NCI-H1417 (cell line): ENCODE measurements around the gene TCF3.
"Not testable (repeated sequence)": the region's sequence is repeated elsewhere in the genome, so short reads cannot be mapped to it uniquely, and the experiment has no call there.

ENCODE experiments used
- DNase-seq, 3 experiments: peaks; one replicate each; lab custom pipeline; 2025; lab: John Stamatoyannopoulos, UW

Gene TCF3

DNA sequence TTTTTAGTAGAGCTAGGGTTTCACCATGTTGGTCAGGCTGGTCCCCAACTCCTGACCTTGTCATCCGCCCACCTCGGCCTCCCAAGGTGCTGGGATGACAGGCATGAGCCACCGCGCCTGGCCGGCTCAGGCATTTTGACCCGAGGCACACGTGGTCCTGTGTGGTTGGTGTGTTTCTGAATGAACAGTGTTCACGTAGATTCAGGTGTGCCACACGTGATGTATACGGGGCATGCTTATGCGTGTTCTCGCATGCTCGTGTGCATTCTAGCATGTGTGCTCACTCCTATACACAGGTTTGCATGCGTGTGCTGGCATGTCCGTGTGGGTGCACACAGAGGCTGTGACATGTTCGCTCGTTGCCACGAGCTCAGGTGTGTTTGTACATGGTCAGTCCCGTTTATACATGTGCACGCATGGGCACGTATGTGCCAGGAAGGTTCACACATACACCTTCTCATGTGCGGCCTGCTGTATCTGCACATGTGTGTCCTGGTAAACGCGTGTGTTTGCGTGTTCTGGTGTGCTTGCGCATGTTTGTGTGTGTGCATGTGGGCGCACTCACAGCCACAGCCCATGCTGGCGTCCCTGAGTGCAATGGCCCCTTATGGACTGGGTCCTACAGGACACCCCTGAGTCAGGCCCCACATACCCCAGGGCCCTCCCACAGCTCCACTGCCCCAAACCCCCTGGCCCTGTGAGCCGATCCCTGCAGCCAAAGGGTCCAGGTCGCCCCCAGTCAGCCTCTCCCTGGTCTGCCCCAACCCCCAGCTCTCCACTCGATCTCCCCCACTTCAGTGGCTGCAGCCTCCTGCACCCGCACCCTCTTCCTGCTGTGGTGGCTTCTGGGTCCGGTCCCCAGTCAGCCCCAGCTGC is 20.6 kb upstream of the TCF3 start:
- peak in 1 of 3 experiments; percentile 26 for DNase-seq

DNA sequence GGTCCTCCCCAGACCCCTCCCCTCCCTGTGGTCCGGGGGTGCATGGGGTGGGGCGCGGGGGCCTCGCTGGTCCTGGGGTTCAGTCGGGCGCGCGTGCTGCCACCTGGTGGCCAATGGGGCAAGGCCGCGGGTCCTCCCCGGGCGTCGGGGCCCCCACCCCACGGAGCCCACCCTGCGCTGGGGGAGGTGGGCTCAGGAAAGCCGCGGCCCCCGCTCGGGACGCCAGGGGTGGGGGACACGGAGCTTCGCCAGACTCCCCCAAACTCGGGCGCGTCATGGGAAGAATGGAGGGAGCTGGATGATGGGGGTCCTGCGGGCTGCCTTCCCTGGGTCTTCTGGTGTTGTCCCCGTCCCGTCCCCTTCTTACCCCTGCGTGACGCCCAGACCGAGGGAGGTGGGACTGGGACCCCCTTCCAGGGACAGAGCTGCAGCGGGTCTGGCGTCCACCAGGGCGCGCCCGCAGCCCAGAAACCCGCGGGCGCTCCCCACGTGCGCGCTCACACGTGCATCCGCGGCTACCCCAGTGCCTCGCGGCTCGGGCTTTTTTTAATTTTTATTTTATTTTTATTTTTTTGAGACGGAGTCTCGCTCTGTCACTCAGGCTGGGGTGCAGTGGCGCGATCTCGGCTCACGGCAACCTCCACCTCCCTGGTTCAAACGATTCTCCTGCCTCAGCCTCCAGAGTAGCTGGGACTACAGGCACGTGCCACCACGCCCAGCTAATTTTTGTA is 19.8 kb upstream of the TCF3 start:
- DNase-seq: peak in 2 of 3 experiments; percentile 37 to 40

DNA sequence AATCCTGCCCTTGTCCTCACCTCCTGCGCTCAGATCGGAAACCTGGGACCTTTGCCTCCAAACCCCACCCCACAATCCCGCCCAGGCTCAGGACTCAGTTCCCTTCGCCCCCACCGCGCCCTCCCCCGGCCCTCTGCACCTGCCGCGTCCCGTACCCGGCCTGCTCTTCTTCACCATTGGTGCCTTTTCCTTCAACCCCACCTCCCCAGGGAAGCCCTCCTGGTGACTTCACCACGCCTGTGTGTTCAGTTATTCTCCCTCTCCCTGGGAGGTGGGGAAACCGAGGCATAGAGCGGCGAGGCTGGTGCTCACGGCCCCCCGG is 19.3 kb upstream of the TCF3 start:
- no peak for DNase-seq

DNA sequence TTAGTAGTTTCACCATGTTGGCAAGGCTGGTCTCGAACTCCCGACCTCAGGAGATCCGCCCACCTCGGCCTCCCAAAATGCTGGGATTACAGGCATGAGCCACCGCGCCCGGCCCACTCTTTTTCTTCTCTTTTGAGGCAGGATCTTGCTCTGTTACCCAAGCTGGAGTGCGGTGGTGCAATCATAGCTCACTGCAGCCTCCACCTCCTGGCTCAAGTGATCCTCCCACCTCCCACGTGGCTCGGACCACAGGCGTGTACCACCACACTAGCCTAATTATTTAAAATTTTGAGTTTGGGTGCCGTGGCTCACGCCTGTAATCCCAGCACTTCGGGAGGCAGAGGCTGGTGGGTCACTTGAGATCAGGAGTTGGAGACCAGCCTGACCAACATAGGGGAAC is 18.3 kb upstream of the TCF3 start:
- DNase-seq: not testable (repeated sequence)

DNA sequence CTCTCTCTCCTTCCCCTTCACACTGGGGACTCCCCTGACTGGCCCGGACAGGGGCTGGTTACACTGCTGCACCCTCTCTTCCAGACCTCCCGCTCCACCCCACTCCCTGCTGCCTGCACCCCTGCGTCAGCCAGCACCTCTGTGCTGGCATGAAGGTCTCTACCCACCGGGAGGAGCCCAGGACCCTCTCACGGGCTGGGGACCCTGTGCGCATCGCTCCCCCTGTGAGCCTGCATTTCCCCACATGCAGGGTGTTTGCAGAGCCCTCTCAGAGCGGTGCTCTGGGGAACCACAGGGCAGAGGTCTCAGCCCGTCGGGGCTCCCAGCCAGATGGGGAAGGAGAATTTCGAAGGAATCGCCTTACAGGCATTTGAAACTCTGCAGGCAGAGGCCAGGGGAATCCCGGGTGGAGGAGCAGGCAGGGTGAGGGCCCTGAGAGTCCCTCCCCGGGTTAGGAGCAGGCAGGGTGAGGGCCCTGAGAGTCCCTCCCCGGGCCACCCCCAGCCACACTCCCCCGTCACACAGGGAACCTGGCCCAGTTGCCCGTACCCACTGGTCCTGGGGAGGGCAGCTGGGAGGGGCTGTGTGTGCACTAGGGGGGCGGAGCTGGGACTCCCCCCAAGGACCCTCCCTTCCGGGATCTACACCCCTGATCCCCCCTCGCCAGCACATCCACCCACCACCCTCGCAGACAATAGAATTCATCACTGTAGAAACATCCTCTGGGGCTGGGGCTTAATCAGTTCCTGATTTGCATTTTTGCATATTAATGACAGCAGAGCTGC is 16.3 kb upstream of the TCF3 start:
- DNase-seq: no peak

DNA sequence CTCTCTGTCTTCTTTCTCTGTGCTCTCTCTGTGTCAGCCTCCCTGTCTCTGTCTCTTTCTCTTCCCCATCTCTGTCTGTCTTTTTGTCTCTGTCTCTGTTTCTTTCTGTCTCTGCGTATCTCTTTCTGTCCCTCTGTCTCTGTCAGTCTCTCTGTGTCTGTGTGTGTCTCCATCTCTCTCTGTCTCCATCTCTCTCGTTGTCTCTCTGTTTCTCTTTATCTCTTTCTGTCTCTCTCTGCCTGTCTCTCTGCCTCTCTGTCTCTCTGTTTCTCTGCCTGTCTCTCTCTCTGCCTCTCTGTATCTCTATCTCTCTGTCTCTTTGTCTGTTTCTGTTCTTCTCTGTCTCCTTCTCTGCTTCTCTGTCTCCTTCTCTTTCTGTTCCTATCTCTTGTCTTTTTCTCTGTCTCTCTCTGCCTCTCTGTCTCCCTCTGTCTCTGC is 15.7 kb upstream of the TCF3 start:
- no peak for DNase-seq

DNA sequence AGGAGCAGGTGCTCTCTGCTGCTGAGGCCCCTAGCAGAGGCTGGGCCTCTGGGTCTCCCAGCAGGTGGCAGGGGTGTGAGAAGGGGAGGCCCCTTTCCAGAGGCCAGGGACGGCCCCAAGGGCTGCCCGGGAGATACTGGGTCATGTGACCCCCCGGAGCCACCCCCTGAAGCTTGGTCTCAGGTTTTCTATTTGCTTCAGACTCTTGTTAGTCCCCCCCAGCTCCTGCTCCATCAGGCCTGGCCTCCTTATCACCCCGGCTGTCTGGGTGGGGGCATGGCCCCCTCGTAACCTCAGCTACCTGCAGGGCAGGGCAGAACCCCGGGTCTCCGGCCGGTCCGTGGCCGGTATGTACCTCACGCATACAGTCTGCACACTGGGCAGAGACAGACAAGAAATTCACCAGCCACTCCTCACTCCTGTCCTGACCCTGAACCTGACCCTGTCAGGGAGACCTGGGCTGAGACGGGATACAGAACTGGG is 13.2 kb upstream of the TCF3 start:
- DNase-seq: peak in 1 of 3 experiments; percentile 25

DNA sequence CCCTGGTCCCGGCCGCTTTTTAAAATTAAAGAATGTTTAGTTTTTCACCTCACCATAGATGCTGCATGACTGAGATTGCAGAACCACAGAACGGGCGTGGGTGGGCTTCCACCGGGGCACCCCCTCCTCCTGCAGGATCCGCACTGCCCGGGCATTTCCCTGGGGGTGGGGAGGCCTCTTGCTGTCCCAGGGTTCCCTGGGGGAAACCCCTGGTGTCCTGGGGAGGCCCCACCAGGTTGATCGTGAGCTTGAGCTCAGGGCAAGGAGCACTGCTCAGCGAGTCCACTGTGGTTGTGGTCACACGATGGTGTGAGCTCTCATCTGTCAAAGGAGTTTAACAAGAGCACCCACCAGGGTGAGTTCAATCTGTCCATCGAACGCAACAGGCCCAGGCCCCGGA is 11.4 kb upstream of the TCF3 start:
- DNase-seq: no peak

DNA sequence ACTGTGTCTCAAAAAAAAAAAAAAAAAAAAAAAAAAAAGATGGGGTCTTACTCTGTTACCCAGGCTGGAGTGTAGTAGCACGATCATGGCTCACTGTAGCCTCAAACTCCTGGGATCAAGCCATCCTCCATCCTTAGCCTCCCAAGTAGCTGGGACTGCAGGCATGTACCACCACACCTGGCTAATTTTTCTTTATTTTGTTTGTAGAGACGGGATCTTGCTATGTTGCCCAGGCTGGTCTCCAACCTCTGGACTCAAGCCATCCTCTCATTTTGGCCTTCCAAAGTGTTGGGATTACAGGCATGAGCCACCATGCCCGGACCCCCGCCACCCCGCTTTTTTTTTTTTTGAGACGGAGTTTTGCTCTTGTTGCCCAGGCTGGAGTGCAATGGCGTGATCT is 10.8 kb upstream of the TCF3 start:
- not testable (repeated sequence) for DNase-seq

DNA sequence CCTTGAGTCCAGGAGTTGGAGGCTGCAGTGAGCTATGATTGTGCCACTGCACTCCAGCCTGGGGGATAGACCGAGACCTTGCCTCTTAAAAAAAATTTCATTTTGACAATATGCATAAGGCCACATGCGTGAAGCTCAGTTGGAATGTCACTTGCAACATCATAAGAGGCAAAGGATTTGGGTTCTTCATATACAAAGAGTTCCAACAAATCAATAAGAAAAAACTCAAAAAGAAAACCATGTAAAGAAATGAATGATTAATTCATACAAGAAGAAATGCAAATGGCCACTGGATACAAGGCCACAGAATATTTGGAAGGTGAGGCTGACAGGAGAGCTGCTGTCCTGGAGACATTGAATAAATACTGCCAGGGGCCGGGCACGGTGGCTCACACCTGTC is 9.6 kb upstream of the TCF3 start:
- DNase-seq: no peak

DNA sequence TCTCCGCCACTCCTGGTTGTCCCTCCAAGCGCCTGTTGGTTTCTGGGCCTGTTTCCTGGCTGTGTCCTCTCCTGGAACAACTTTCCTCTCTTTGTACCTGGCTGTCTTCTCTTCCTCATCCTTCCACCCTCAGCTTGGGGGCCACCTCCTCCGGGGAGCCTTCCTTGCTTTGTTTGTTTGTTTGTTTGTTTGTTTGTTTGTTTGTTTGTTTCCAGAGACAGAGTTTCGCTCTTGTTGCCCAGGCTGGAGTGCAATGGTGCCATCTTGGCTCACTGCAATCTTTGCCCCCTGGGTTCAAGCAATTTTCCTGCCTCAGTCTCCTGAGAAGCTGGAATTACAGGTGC is 6.6 kb upstream of the TCF3 start:
- DNase-seq: no peak

DNA sequence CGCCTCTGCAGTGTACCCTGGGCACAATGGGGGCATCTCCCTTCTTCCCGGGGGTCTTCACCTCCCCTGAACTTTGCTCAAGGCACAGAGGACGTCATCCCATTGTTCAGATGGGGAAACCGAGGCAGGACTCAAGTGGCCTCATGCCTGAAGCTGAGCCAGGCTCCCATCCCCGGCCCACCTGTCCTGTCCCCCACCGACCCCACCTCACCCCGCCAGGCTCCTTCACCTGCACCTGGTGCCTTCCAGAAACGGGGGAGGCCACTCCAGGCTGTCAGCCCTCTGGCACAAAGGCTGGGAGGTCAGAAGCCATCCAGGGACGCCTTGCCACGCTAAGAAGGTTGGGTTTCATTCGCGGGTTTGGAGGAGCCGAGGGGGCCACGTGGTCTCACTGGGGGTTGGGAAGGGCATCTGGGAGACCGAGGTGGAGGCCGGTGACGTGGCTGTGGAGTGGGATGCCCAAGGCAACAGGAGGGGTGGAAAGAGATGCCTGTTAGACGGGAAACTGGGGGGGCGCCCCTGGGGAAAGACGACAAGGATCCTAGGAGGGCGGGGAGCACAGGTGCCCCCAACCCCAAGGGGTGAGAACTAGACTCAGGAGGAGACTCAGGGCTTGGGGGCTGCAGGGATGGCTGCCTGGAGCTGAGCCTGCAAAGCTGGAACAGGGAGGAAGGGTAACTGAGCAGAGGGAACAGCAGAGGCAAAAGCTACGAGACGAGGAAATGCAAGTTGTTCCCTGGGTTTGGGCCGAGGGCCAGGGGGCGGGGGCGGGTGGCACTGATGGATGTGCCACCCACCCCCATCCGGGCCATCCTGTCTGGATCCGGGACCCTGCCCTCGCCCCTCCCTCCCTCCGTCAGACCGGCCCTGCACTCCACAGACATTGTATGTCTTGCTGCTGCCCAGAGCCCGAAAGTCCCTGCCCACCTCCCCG is 6.0 kb upstream of the TCF3 start:
- DNase-seq: peak in 1 of 3 experiments; percentile 30

DNA sequence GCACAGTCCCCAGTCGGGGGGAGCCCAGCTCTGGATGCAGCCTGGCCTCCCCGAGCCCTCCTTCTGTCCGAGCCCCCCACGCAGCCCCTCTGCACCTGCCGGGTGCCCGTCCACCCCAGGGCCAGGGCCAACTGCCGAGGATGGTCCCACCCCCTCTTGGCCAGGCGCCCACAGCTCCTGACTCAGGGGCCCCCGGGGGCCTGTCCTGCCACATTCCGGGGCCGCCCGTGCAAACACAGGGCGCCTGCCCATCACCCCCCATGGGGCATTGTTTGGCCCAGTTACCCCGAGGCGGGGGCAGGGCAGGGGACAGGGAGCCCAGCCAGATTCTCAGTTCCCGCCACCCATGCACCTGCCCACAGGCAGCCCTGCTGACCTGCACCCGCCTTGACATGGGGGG is 5.3 kb upstream of the TCF3 start:
- DNase-seq: no peak

DNA sequence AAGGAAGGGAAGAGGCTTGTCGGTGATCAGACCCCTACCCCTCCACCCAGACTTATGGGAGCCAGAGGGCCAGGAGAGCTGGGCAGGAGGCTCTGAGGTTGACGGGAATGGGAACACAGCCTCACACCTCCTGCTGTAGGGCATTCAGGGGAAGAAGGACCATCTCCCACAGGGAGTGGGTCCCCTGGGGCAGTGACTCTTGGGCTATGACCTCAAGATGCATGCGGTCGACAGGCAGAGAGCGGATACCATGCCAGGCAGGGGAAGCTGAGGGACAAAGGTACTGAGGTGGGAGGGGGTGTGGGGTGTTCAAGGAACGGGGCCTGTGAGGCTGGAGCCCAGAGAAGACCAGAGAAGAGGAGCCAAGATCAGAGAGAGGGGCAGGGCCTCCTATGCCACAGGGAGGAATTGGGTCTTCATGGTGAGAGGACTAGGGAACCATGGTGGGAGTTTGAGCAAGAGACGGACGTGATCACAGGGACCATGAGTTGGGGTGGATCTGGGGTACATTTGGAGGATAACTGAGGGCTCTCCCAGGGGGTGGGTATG is 4.6 kb upstream of the TCF3 start:
- no peak for DNase-seq

DNA sequence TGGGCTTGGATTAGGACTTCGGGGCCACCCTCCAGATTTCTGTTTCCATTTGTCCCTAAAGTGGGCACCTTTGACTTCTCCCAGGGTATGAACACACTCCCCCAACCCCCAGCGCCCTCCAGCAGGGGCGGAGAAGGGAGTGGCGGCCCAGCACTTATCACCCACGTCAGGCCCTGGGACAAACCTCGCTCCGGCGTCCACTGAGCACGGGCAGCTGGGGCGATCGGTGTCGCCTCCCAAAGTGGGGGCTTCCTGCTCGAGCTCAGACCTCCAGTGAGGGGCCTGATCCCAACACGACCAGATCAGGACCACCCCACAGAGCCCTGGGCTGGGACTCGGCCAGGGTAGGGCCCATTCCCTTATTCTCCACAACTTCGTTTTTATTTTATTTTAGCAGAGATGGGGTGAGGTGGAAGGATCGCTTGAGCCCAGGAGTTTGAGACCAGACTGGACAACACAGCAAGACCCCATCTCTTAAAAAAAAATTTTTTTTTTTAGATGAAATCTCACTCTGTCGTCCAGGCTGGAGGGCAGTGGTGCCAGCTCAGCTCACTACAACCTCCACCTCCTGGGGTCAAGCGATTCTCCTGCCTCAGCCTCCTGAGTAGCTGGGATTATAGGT is 3.7 kb upstream of the TCF3 start:
- DNase-seq: no peak

DNA sequence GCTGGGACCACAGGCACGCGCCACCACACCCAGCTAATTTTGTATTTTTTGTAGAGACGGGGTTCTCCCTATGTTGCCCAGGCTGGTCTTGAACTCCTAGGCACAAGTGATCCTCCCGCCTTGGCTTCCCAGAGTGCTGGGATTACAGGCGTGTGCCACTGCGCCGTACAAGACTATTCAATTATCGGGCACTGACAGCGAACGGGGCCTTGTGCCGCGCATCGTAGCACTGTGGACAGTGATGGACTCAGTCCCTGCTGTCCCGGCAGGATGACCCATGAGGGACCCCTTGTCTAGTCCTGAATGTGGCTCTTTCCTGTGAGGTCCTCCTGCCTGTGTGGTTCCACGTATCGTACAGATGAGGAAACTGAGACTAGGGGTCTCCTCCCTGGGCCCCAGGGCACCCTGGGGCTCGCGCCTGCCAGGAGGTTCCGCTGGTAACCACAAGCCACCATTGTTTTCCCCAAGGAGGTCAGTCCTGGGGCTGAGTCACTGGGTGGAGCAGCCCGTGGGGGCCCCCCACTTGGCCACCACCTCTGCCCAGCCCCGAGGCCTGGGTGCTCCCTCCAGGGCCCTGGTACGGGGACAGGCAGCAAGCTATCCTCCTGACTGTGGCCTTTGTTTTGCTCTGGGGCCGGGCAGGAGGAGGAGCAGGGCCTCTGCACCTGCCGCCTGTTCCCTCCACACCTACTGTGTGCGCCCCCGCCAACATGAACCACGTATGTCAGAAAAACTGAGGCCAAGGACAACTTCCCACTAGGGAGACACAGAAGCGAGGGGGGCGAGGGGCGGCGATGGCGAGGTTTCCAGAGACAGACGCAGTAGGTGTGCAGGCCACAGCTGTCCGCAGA is 2.9 kb upstream of the TCF3 start:
- DNase-seq: no peak

DNA sequence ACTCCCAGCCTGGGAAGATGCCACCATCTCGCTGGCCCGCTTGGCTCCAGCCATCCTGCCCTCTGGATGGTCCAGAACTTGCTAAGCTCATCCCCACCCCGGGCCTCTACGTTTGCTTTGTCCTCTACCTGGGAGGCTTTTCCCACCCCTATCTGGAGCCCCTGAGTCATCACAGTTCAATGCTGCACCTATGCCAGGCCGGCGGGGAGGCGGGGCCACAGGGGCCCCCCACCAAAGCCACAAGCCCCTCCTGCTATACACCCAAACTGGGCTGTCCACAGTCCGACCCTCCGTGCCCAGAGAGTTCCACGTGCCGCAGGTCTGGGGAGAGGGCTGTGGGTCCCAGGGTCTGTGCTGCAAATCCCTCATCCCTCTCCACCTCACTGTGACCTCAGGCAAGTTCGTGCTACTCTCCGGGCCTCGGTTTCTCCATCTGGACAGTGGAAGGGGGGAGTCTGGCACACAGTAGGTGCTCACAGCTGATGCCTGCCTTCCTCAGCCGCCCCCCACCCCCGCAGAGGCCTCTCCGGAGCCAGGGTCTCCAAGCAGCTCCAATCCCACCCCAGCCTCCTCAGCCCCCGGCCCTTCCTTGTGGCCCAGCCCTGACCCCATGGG is 1.9 kb upstream of the TCF3 start:
- DNase-seq: no peak

DNA sequence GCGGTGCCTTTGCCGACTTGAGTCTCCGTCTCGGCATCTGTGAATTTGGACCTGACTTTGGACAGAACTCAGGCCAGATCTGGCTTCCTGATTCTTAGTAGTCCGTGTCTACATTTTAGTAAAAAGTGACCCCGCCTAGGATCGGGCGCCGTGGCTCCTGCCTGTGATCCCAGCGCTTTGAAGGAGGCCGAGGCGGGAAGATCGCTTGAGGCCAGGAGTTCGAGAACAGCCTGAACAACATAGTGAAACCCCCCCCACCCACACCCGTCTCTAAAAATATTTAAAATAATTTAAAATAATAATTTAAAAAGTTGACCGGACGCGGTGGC is 849 bp upstream of the TCF3 start:
- no peak for DNase-seq

DNA sequence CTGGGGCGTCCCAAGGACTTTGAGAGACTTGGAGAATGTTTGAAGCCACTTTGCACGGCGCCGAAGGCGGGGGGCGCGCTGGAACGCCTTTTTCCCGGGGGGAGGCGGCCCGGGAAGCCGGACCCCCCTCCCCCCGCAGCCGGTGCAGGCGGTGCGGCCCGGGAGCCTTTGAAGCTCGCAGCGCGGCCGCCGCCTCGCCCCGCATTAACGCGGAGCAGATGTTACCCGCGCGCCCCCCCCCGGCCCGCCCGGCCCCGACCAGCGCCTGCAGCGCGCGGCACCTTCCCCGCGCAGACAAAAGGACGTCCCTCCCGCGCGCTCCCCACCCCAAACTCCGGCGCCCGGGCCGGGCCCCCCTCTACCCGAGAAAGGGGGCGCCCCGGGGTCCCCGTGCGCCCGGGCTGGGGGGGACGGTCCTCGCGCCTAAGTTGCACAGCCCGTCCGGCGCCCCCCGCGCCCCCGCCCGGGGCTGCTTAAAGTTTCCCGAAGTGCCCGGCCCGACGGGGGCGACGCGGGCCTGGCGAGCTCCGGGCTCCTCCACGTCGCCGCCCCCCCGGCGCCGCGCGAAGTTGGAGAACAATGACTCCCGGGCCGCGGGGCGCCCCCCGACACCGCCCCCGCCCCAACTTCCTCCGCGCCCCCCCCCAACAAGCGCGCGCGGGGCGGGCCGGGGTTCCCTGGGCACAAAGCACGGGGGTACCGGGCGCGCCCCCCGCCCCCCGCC is 685 bp downstream of the TCF3 start:
- peak; percentile 28 to 78 (median 72) for DNase-seq
